ENCODE measurements around the gene YPEL1.
A peak's percentile ranks its signal among the peaks of the same experiment; 100 is the strongest.

YPEL1 gene, protein sequence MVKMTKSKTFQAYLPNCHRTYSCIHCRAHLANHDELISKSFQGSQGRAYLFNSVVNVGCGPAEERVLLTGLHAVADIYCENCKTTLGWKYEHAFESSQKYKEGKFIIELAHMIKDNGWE

DNA sequence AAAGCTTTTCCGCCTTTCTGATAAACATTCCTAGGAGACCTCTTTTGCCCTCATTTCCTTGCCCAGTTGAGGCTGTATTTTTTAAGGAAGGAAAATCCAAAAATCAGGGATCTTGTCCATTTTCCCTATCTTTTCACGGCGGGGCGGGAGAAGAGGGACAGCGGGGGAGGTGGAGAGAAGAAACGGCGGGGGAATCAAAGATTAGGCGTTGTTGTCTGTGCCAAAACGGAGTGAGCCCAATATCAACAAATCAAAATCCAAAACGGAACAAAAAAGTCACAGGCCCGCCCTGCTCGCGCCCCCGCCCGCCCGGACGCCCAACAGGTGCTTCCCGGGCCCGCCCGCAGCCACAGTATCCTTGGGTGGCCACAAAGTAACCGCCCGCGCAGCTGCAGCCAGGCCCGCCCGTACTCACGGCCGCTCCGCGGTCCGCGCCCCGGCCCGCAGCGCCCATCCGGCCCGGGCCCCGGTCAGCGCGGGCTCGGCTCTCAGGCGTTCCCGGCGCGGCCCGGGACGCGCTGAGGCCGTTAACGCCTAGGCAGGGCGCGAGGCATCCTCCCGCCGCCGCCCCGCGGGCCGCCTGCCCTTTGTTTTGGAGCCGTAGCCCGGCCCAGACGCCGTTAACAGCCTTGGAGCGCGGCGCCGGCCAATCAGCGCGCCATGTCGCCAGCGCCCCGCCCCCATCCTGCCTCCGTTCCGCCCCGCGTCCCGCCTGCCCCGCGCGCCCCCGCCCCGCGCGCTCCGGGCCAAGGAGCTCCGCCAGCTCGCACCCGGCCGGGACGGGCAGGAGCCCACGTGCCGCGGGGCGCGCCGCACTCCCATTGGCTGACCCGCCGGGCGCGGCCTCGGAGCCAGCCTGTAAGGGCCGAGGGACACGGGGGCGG, at the start of gene YPEL1:
Gene YPEL1, minus strand, starts transcription at position 595 of the 884 bp plus-strand sequence. CDS start 25,050 bp downstream, outside the sequence.
- DNase-seq: peak; percentile 99

DNA sequence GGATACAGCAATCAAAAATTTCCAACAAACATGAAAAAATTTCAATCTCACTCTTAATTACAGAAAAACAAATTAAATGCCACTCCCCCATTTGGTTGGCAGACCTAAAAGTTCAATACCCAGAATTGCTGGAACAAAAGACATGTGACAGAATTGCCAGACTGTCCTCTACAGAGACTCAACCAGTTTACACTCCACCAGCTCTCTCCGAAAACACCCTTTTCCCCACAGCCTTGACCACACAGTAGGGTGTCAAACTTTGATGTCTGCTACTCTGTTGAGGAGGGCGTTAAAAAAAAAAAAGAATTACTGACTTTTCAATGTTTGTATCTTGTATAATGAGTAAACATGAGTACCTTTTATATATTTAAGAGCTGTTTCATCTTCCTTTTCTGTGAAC, 44.7 kb upstream of the YPEL1 start:
- no peak for DNase-seq

DNA sequence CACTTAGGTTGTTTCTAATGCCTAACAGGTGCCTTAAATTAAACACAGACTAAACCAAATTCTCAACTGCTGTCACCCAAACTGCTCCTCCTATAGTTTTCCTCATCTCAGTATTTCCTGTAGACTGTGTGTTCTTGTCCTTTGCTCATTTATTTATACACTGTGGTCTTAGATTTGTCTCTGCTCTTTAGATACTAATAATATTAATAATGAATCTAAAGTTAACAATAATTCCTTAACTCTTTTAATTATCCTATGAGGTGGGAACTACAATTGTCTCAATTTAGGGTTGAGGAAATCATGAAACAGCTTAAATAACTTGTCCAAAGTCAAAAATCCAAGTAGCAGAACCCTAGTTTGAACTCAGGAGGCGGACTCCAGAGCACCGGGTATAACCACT, 43.9 kb upstream of the YPEL1 start:
- no peak for DNase-seq

DNA sequence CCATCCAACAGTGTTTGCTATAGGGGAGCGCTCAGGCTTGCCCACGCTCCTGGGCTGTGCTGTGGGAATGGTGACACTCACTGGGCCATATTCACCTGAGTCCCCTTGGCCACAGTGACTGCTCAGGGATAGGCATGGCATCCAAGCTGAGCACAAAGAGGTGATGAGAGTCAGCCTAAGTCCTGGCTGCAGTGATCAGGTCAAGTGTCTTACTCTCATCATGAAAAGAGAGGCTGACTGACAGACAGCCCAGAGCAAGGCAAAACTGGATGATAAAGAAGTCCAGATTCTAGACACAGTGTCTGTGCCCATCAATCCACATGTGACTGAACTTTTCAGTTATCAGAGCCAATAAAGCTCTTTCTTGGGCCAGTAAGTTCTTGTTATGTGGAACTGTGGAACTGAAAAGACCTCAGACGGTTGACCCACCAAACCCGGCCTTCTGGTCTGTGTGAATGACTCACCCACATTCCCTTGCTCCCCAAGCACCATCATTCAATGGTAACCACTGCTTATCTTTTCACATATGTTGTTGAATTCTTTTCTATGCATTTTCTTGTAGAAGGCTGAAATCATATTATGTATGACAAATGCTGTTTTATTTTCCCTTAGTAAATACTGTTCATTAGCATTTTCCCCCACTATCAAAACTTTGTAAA, 43.2 kb upstream of the YPEL1 start:
- no peak for DNase-seq

DNA sequence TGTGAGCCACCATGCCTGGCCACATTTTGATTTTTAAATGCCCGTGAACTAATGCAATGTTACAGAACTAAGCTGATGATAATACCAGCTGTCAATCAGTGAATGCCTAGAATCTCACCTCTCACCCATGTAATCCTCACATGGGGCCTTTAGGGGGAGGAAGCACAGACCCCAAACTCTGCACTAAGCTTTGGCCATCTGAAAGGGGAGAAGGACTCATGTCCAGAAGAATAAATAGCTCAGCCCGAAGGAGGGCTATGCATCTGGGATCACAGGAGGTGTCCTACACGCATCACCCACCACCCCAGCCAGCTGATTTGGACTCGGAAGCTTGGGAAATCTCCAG, 36.0 kb upstream of the YPEL1 start:
- no peak for DNase-seq

DNA sequence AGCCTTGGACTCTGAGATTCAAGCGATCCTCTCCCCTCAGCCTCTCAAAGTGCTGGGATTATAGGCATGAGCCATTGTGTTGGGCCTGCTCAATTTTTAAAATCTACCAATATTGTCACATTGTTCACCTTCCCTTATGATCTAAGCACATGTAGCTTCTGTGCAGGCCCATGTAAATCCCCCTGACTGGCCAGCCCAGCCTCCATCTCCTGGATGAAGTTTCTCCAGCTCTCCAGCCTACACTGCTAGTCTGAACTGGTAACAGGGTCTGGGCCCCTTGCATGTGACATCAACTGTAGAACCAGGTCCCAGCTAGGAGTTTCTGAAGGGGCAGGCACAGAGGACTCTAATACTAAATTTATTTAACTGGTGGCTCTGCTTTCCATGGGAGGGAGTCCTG, 32.8 kb upstream of the YPEL1 start:
- DNase-seq: no peak

DNA sequence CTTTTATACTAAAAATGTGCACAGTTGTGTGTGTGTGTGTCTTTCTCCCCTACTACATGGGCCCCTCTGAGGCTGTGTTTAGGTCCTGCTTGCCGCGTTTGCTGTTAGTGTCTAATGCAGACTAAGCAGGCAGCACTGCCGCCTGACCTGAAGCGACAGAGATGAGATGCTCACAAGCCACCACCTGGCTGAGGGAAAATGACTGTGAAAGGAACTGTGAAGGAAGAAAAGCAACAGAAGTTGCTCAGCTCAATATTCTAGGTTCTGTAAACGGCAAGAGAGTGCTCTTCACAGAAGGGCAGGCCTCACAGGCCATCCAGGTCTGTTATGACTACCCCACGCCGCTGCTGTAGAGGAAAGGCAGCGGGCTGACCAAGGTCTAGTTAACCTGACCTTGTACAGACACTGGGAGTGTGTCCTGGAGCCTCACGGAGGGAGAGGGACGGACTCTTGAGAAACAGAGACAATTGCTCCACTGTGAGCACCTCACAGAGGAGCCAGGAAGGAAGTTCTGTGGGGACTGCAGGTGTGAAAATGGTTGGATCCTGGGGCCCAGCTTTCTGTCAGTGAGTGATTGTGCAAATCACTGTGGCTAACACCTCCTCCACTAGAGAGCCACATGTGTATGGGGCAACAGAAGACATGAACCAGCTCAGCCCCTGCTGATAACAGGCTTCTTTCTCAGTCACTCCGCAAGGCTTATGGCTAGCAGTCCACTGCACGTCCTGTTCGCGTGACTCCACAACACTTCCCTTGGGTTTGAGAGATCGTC, 31.3 kb upstream of the YPEL1 start:
- no peak for DNase-seq

DNA sequence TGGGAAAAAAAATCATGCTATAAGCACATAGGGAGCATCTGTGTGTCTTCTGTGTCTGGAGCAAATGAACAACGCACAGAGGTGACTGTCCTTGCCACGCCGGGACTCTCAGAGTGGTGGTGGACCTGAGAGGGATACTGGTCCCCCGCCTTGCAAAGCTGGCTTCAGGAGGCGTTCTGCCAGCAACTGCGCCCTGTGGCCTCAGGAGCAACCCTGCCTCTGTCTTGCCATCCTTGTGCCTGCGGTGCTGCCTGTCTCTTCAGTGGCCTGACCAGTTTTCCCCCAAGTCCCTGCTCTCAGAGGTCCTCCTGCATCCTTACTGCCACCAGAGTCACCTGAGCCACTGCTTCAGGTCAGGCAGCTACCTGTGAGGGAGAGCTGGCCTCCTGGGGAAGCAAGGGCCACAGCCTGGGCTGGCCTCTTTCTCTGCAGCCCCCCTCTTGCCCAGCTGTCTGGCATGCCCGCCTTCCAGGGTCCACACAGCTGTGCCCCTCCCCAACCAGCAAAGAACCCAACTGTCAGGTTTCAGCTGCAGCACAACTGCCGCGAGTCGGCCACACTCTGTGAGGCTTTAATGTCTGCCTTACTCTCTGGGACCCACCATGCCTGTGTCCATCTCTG, 30.4 kb upstream of the YPEL1 start:
- DNase-seq: no peak

DNA sequence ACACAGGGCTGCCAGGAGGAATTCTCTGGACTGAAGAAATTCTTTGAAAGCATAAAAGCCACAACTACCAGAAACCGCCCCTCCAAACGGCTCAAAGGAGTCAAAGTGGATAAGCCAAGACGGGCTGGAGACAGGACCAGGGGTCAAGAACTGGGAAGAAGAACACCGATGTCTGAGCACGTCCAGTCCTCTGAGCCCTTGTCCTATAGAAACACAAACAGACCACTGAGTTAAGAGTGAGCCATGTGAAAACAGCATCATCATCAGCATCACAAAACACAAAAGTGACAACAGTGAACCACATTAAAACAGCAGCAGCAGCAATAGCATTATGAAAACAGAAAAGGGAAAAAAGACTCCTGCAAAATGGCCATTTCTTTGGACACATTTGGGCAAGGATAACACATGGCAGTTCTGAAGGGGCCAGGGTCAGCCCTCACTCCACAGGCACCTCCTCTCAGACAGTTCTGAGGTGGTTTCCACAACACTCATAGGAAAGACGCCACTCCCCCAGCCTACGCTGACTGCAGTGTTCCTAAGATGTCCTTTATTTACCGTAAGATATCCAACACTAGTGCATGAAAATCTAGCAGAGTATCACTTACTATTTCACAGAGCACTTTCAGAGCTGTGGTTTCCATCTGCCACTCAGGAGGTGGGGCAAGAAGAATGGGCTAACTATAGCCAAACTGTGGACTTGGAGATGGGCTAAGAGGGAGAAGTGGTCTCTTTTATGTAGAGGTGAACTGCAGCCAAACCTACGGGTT, 28.6 kb upstream of the YPEL1 start:
- no peak for DNase-seq

DNA sequence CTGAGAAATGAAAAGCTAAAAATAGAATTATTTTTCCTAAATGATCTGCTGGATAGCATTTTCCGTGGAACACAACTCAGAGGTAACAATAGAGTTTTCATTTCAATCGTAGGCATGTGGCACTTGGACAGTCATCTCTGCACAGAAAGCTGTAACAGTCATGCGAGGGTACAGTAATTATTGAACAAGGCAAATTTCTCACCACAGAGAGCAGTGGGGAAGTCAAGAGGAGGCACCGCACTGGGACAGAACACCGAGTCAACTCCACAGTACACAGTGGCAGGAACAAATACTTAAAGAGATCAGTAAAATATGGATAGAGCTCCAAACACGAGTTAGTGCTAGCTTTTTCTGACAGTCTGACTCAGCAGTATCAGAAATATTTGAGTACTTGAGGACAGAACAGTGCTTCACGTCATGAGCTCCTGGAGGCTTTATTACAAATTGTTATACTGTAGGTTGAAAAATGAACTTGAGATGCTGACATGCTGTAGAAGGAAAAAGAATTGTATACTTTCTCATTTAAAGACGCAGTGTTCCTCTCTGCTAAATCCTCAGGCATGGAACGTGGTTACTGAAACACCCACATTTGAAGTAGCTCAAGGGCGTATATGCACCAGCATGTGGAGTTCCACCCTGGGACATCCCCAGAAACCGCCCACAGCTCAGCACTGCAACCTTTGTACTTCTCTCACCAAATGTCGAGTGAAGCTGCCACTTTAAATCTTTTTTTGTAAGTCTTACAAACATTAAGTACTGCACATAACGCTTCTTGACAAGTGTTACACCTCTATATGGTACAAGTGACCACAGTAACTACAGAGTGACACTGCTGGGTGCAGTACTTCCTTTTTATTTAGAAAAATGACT, 27.4 kb upstream of the YPEL1 start:
- DNase-seq: no peak

DNA sequence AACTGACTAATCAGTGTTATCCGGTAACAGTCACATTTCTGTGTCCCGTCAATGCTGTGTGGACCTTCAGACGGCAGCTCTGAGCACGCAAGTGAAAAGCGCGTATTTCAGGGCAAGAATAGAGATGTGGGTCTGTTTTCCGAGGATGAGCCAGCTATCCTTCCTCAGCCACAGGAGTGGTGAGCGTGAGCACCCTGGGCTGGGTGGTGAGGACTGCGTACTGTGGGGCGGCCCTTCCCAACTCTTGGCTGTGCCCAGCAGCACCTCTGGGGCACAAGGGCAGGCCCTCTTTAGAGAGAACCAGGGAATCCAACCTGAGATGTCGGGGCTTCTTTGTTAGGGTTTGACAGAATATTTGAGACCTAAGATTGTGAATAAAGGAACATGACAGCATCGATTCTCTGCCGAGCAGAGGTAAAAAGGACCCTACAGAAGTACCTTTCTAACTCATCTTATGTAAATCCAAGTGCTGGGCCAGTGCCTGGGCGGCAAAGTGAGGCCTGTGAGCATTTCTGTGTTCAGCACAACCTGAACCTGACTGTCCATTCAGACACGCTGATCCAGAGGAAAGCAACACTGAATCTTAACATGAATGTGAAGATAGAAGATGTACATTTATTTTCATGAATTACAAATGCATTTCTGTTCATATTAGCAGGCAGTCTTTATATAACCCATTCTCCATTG, 26.5 kb upstream of the YPEL1 start:
- DNase-seq: no peak

DNA sequence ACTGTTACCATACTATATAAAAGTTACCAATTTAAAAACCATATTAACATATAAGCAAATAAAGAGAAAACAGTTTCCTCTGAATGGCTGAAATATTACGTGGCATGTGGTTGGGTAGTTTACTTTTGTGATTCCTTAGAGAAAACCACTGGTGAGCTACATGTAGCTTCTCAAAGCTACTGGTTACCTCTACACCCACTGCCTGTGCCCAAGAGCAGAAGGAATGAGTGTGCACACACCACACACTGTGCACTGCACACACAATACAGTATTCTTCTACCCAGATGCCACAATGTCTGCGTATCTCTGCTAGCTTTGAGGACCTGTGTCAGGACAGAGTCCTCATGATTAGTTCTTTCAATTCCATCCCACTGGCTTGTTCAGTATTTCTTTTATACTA, 25.5 kb upstream of the YPEL1 start:
- DNase-seq: no peak

DNA sequence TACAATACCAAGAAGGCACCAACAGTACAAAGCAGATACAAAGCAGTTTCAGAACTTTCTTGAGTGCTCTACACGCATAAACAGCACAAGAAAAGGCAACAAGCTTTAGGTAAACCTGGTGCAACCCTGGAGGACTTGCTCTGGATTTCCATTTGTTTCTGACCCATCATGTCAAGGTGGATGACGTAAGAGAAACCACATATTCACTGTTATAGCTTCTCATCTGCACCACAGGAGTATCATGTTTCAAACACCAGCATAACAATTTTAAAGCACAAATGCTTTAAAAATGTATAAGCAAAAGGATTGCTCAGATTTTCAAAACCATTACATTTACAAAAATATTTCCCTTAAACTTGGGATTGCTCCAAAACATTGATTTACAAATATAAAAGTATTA, 25.0 kb upstream of the YPEL1 start:
- DNase-seq: no peak

DNA sequence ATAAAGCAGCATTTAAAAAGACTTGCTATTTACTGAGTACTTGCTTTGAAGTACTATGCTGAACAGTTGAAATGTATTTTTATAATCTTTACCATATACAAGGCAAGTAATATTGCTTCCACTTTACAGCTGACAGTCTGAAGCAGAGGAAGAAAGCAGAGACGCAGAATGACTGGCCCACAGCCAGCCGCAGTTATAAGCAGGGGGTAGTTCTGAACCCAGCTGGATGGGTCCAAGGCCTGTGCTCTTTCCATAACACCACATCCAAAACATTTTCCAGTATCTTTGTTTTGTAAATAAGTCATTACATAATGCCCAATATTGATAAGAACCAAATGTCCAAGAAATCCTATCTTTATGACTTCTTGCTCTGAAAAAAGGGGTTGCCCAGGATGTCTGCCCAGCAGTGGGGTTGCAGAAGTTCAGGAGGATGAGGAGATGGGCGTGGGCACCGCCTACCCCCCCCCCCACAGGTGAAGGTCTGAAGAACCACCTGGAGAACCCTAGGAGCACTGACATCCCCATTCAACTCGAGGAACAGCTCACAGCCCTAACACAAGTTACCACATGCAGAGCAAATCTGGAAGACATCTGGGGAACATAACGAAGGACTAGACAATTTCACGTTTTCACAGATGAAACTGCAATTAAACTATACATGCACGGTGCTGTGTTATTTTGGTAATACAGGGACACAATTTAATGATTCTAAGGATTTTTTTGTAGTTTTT, 24.2 kb upstream of the YPEL1 start:
- DNase-seq: no peak

DNA sequence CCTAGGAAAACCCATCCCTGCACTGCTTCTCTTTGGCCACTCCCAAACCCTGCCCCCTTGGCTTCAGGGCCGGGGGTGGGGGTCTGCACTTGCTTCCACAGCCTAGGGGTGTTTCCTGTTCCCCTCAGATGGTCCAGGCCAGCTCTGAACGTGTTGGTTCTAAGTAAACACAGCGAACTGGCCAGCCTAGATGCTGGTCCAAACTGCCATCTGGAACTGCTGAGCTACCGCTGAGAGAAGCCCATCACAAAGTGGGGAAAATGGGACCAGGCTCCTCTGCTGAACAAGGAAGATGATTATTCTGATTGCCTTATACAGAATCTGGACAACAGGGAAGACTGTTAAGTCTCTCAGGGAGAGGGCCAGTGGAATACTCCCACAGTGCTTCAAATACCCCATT, 23.5 kb upstream of the YPEL1 start:
- no peak for DNase-seq

DNA sequence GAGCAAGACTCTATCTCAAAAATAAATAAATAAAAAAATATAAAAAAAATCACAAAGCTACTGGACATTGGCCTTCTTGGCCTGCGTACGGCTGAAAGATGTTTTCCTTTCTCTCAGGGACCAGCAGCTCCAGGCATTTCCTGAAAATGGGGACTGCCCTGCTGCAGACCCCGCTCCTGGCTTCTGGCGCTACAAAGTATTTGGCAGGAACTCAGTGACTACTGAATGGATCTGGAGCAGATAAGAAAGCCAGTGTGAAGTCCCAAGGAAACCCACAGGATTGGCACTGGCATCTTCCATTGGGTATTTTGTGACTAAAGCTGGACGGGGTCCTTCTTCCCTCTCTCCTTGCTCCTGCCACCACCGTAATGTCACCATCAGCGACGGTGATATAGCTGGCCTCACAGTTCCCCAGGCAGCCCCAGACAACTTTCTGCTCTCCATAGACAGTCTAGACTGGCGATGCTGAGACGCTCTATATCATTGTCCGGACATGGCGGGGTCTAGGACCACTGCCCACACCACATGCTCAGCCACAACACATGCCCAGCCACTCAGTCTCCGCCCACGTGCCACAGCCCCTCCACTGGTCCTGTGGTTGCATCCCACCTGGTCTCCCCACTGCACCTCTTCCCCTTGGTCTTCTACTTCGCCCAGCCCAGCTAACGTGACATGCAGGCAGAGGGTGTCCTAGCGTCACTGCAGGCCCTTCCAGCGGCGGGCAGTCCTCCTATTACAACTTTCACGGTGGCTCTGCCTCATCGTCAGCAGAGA, 22.7 kb upstream of the YPEL1 start:
- DNase-seq: no peak

DNA sequence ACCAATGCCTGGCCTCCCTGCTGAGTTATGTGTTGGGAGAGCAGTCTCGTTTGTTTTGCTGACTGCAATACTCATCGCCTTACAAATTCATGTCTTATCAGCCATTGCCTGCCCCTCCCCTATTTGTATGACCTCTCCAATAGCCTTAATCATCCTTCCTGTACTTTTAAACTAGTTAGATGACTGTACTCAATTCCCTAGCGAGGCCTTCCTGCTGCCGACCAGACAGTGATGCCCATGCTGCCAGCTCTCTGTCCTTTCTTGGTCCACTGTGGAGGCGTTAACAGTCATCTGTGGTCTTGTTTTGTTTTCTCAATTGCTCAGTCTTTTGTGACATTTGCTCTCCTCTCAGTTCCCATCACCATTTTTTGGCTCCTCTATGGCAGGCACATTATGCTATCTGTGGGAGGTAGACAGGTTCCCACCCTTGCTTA, 20.3 kb upstream of the YPEL1 start:
- no peak for DNase-seq

DNA sequence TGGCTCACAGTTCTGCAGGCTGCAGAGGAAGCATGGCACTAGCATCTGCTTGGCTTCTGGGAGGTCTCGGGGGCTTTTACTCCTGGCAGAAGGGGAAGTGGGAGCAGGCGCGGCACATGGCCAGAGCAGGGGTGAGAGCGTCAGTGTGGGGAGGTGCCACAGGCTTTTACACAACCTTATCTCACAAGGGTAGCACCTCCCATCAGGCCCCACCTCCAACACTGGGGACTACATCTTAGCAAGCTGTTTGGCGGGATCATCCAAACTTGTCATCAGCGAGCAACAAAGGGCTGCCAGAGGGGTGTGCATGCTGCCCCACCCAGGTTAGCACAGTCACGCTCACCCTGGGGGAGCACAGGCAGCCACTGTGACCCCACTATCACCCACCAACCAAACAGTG, 18.9 kb upstream of the YPEL1 start:
- DNase-seq: peak; percentile 63
